HCT116 (cell line): Measurements from ENCODE around the gene SLAIN1. TPM values are rescaled to one million over a fixed set of nuclear protein-coding genes. Genes with fewer than 3 reads are reported as not detected.

Source experiments
- ATAC-seq: fragments of 200-7000 bp; cut with Tn5 transposase; 2 replicates; pipeline ENCODE4 v1.9.1; 2020; ENCODE audit warnings: mild to moderate bottlenecking, moderate library complexity
- BruUV-seq: library from RNA; stranded (reverse); fragments of 400-500 nt; replicated peaks from 2 replicates; lab custom pipeline; 2021; lab: Mats Ljungman, UMichigan
- CTCF ChIA-PET: fragments of 300-600 bp; sonication (Branson Sonifier 250); formaldehyde crosslinking; loops from one replicate; lab custom pipeline; 2021; ENCODE audit warnings: antibody characterized with exemption; lab: Charles Lee
- POLR2A ChIA-PET: fragments of 300-600, 350-600 bp; sonication (Branson Sonifier 250); formaldehyde crosslinking; loops from one replicate; lab custom pipeline; 2021; ENCODE audit warnings: antibody characterized with exemption; lab: Charles Lee
- RAD21 ChIA-PET, 2 experiments: fragments of 300-600 bp; sonication (Branson Sonifier 250); formaldehyde crosslinking; loops; one replicate each; lab custom pipeline; 2023; ENCODE audit warnings: low total read pairs in 2 of 2; ENCODE audit not compliant: uncharacterized antibody in 2 of 2, unreplicated experiment in 2 of 2, low non-redundant PET in 1 of 2; lab: Charles Lee
- DNase-seq: peaks from one replicate; pipeline ENCODE4 v3.0.0-alpha.2; 2010; ENCODE audit warnings: low read depth, low spot score
- H2AFZ ChIP-seq: fragments of 200-600 bp; shearing (Covaris generic), sonication (generic); 2 replicates; pipeline ENCODE4 v1.6.1; 2017; ENCODE audit warnings: low read depth, mixed run types, mixed read lengths, antibody characterized with exemption, low read length; ENCODE audit not compliant: poor library complexity, severe bottlenecking
- H3K27ac ChIP-seq: 2 replicates; pipeline ENCODE4 v1.5.1; 2012; ENCODE audit warnings: low read depth, low read length
- H3K27me3 ChIP-seq: fragments of 200-600 bp; sonication (generic); 2 replicates; pipeline ENCODE4 v1.6.1; 2016; ENCODE audit warnings: mixed run types, low read length, mixed read lengths; ENCODE audit not compliant: insufficient read depth
- H3K36me3 ChIP-seq, 2 experiments: fragments of 200-500 bp in 1 of 2; fragments of 200-600 bp in 1 of 2; sonication (Bioruptor generic) in 1 of 2; sonication (generic) in 1 of 2; 2 replicates each; pipeline versions ENCODE4 v1.5.1 to v1.6.1; 2014 to 2016; ENCODE audit warnings: low read length in 2 of 2, inconsistent platforms in 1 of 2, mixed read lengths in 1 of 2, mixed run types in 1 of 2; ENCODE audit not compliant: insufficient read depth in 2 of 2, control insufficient read depth in 1 of 2
- H3K4me1 ChIP-seq, 2 experiments: fragments of 200-600 bp in 1 of 2; sonication (generic) in 1 of 2; 2 replicates each; pipeline versions ENCODE4 v1.5.1 to v1.6.1; 2012 to 2017; ENCODE audit warnings: low read length in 2 of 2, inconsistent platforms in 1 of 2, mild to moderate bottlenecking in 1 of 2, mixed read lengths in 1 of 2, mixed run types in 1 of 2, moderate library complexity in 1 of 2; ENCODE audit not compliant: insufficient read depth in 2 of 2, control insufficient read depth in 1 of 2
- H3K4me2 ChIP-seq: fragments of 200-600 bp; sonication (generic); 2 replicates; pipeline ENCODE4 v1.6.1; 2017; ENCODE audit warnings: mixed run types, low read length, mixed read lengths
- H3K4me3 ChIP-seq, 2 experiments: fragments of 200-600 bp in 1 of 2; sonication (generic) in 1 of 2; replicated peaks in 1 of 2; 2 replicates each; pipeline ENCODE4 v1.5.1; 2011 to 2016; ENCODE audit warnings: low read length in 2 of 2, control low read depth in 1 of 2, low read depth in 1 of 2, mild to moderate bottlenecking in 1 of 2, mixed read lengths in 1 of 2, mixed run types in 1 of 2
- H3K79me2 ChIP-seq: fragments of 200-600 bp; sonication (generic); 2 replicates; pipeline ENCODE4 v1.6.1; 2017; ENCODE audit warnings: mild to moderate bottlenecking, mixed run types, low read length, moderate library complexity, mixed read lengths; ENCODE audit not compliant: insufficient read depth
- H3K9ac ChIP-seq: fragments of 200-600 bp; sonication (generic); 2 replicates; pipeline ENCODE4 v1.6.1; 2016; ENCODE audit warnings: low read length, mixed read lengths
- H3K9me2 ChIP-seq: fragments of 200-600 bp; sonication (generic), shearing (Covaris generic); 2 replicates; pipeline ENCODE4 v1.6.1; 2017; ENCODE audit warnings: mixed run types, mild to moderate bottlenecking, moderate library complexity; ENCODE audit not compliant: insufficient read depth
- H3K9me3 ChIP-seq, 2 experiments: fragments of 200-500 bp in 1 of 2; fragments of 200-600 bp in 1 of 2; sonication (Bioruptor generic) in 1 of 2; sonication (generic) in 1 of 2; 2 replicates each; pipeline ENCODE4 v1.6.1; 2014 to 2017; ENCODE audit warnings: low read length in 2 of 2, mixed read lengths in 2 of 2, inconsistent platforms in 1 of 2, low read depth in 1 of 2, mild to moderate bottlenecking in 1 of 2, mixed run types in 1 of 2, moderate library complexity in 1 of 2; ENCODE audit not compliant: control insufficient read depth in 1 of 2, insufficient read depth in 1 of 2
- H4K20me1 ChIP-seq: fragments of 200-600 bp; sonication (generic), shearing (Covaris generic); 2 replicates; pipeline ENCODE4 v1.6.1; 2017; ENCODE audit warnings: mixed run types, mild to moderate bottlenecking, moderate library complexity; ENCODE audit not compliant: insufficient read depth
- ATF3 ChIP-seq: IDR thresholded peaks from 2 replicates; pipeline ENCODE4 v1.6.1; 2012
- CBX3 ChIP-seq: IDR thresholded peaks from 2 replicates; pipeline ENCODE4 v1.6.1; 2012; ENCODE audit warnings: low read depth
- ELF1 ChIP-seq: IDR thresholded peaks from 2 replicates; pipeline ENCODE4 v1.6.1; 2012; ENCODE audit warnings: low read depth, borderline replicate concordance
- SP1 ChIP-seq: IDR thresholded peaks from 2 replicates; pipeline ENCODE4 v1.6.1; 2012; ENCODE audit warnings: low read depth
- ZFX ChIP-seq: fragments of 450-650 bp; IDR thresholded peaks from 2 replicates; pipeline ENCODE4 v1.6.1; 2017
- ZNF274 ChIP-seq: fragments of 200-500 bp; sonication (Bioruptor generic); IDR thresholded peaks from 2 replicates; pipeline ENCODE4 v1.6.1; 2014; ENCODE audit warnings: mild to moderate bottlenecking, low read depth, low read length, inconsistent platforms
- intact Hi-C: fragments of 100-400 bp; cut with micrococcal nuclease; formaldehyde crosslinking; loops from 2 replicates; pipeline ENCODE4 v1.10.0; 2022
- total RNA-seq: library from RNA; stranded (reverse); gene quantifications from one replicate; pipeline ENCODE4 v1.2.1, GENCODE V29; 2021; ENCODE audit not compliant: unreplicated experiment

SLAIN1 gene
- total RNA-seq, 1 experiment from 2014 or later, result 0.34 TPM

- no peak for TF ChIP-seq ATF3
These were observed 82.2 kb downstream of the SLAIN1 start (continued) for GRCh38 chr13:77779552-77780272.

- no peak overlapping the region for H3K27ac ChIP-seq
- POLR2A ChIA-PET, result no interaction called here
- intact Hi-C loops, result no loop called here
- ATAC-seq, result no peak
- H3K9me3 ChIP-seq, result no peaks in the 10 kb centered on the region
- no peaks in the 10 kb centered on the region for H3K27me3 ChIP-seq
- no peak overlapping the region for H3K9ac ChIP-seq
- H3K4me1 ChIP-seq, result no peaks in the 10 kb centered on the region
- H4K20me1 ChIP-seq, result no peaks in the 10 kb centered on the region
- no peak overlapping the region for H2AFZ ChIP-seq
- TF ChIP-seq SP1 (no peak), CBX3 (no peak)
- no TSS peak for BruUV-seq
- H3K4me3 ChIP-seq, result no peak overlapping the region
- no peaks in the 10 kb centered on the region for H3K79me2 ChIP-seq
- RAD21 ChIA-PET, result no interaction called here
- no peak for DNase-seq
- H3K36me3 ChIP-seq, result no peaks in the 10 kb centered on the region
- H3K4me2 ChIP-seq, result no peak overlapping the region
- CTCF ChIA-PET, result interaction anchor here (2.9 kb wide), 1 partner anchor 339 kb away, joined by 11 read pairs; no protein-coding TSS in a partner anchor
- H3K9me2 ChIP-seq, result no peaks in the 10 kb centered on the region
These were observed 84.3 kb downstream of the SLAIN1 start for GRCh38 chr13:77781808-77782207.

- ChIA-PET CTCF (interaction anchor here (0.9 kb wide), 1 partner anchor 337 kb away, joined by 3 read pairs; no protein-coding TSS in a partner anchor), RAD21 (no interaction called here), POLR2A (no interaction called here)
- no peaks in the 10 kb centered on the region for H3K4me1 ChIP-seq
- DNase-seq (no peak), ATAC-seq (no peak)
- BruUV-seq, result no TSS peak
- no peaks in the 10 kb centered on the region for H3K79me2 ChIP-seq
- H2AFZ ChIP-seq, result no peak overlapping the region
- no peak overlapping the region for H3K4me2 ChIP-seq
- no peaks in the 10 kb centered on the region for H4K20me1 ChIP-seq
- intact Hi-C loops, result no loop called here
- H3K9ac ChIP-seq, result no peak overlapping the region
- no peak overlapping the region for H3K27ac ChIP-seq
- H3K9me3 ChIP-seq, result no peaks in the 10 kb centered on the region; a peak in 1 of 4 replicates
- no peak overlapping the region for H3K4me3 ChIP-seq
- no peaks in the 10 kb centered on the region for H3K36me3 ChIP-seq
- no peaks in the 10 kb centered on the region for H3K27me3 ChIP-seq
- H3K9me2 ChIP-seq, result no peaks in the 10 kb centered on the region
- TF ChIP-seq CBX3 (no peak), ZNF274 (no peak), ZFX (no peak), ELF1 (no peak)
These were observed 87.0 kb downstream of the SLAIN1 start for GRCh38 chr13:77784515-77784914.
